Activated naive CD8-positive, alpha-beta T cell treated with anti-CD3 and anti-CD28 coated beads, Interleukin-2, amount 10 ng/mL, durations not matched to agents 7 days and 5 days (primary cell): ENCODE data around the gene NPLOC4. TPM values are rescaled to one million over a fixed set of nuclear protein-coding genes. Genes with fewer than 3 reads are reported as not detected.
"Not testable (repeated sequence)": the region's sequence is repeated elsewhere in the genome, so short reads cannot be mapped to it uniquely, and the experiment has no call there.

ENCODE experiments used
- ATAC-seq: fragments of 150-1000 bp; cut with Tn5 transposase; one replicate; pipeline ENCODE4 v1.10.0; 2021; ENCODE audit warnings: low read depth, moderate library complexity
- POLR2A ChIA-PET: fragments of 350-600 bp; sonication (Branson Sonifier 250); formaldehyde crosslinking; loops from one replicate; lab custom pipeline; 2021; ENCODE audit warnings: antibody characterized with exemption; lab: Charles Lee
- DNase-seq: peaks from one replicate; pipeline ENCODE4 v3.0.0; 2021
- H3K27ac Mint-ChIP-seq: one replicate; pipeline ENCODE4 v1.8.0; 2022; ENCODE audit warnings: mild to moderate bottlenecking, mixed read lengths
- H3K27me3 Mint-ChIP-seq: one replicate; pipeline ENCODE4 v1.8.0; 2022; ENCODE audit warnings: mild to moderate bottlenecking, moderate library complexity, mixed read lengths
- H3K36me3 Mint-ChIP-seq: one replicate; pipeline ENCODE4 v1.8.0; 2021; ENCODE audit warnings: mild to moderate bottlenecking, mixed read lengths
- H3K4me1 Mint-ChIP-seq: one replicate; pipeline ENCODE4 v1.8.0; 2021; ENCODE audit warnings: mixed read lengths
- H3K4me3 Mint-ChIP-seq: one replicate; pipeline ENCODE4 v1.8.0; 2022; ENCODE audit warnings: mild to moderate bottlenecking, moderate library complexity, mixed read lengths
- H3K9me3 Mint-ChIP-seq: one replicate; pipeline ENCODE4 v1.8.0; 2021; ENCODE audit warnings: mixed read lengths
- total RNA-seq, 2 experiments: library from RNA; stranded (reverse); gene quantifications; one replicate each; pipeline ENCODE4 v1.2.3, GENCODE V29; 2021

Gene NPLOC4
- total RNA-seq, 2 experiments from 2014 or later, result 96.9 to 109 TPM

DNA sequence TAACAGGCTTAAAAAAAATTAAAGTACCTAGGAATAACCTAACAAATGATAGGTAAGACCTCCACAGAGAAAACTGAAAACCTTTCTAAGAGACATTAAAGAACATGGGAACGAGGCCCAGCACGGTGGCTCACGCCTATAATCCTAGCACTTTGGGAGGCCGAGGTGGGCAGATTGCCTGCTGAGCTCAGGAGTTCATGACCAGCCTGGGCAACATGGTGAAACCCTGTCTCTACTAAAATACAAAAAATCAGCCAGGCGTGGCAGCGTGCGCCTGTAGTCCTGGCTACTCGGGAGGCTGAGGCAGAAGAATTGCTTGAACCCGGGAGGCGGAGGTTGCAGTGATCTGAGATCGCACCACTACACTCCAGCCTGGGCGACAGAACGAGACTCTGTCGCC is 52.1 kb downstream of the NPLOC4 start:
- not testable (repeated sequence) for H3K27ac Mint-ChIP-seq, H3K4me1 Mint-ChIP-seq, DNase-seq, H3K9me3 Mint-ChIP-seq, ATAC-seq, H3K27me3 Mint-ChIP-seq, H3K4me3 Mint-ChIP-seq
- POLR2A ChIA-PET, result interaction anchor here (0.7 kb wide), 1 partner anchor 16 kb away, joined by 11 read pairs; no protein-coding TSS in a partner anchor
- H3K36me3 Mint-ChIP-seq, result peaks cover 28% of the 10 kb centered on the region

GRCh38 chr17:81583589-81584342 is 53.1 kb downstream of the NPLOC4 start:
- no peak for DNase-seq
- Mint-ChIP-seq H3K27ac (no peak overlapping the region), H3K27me3 (no peaks in the 10 kb centered on the region), H3K9me3 (no peaks in the 10 kb centered on the region), H3K4me3 (no peak overlapping the region), H3K4me1 (peaks cover 2% of the 10 kb centered on the region), H3K36me3 (peaks cover 30% of the 10 kb centered on the region)
- POLR2A ChIA-PET, result no interaction called here
- ATAC-seq, result no peak

- Mint-ChIP-seq H3K4me3 (no peak overlapping the region), H3K4me1 (peaks cover 2% of the 10 kb centered on the region), H3K27me3 (no peaks in the 10 kb centered on the region), H3K36me3 (peaks cover 24% of the 10 kb centered on the region), H3K9me3 (no peaks in the 10 kb centered on the region), H3K27ac (no peak overlapping the region)
- ATAC-seq (no peak), DNase-seq (no peak)
- POLR2A ChIA-PET, result interaction anchor here (0.9 kb wide), 1 partner anchor 31 kb away, joined by 4 read pairs; the partner anchor contains the start of gene FAAP100
These were observed 54.2 kb downstream of the NPLOC4 start for GRCh38 chr17:81582749-81583148.

GRCh38 chr17:81582341-81582740 is 54.6 kb downstream of the NPLOC4 start:
- no peak for DNase-seq
- POLR2A ChIA-PET, result interaction anchor here (0.9 kb wide), 1 partner anchor 30 kb away, joined by 4 read pairs; the partner anchor contains the start of gene FAAP100
- no peak overlapping the region for H3K4me3 Mint-ChIP-seq
- peaks cover 24% of the 10 kb centered on the region for H3K36me3 Mint-ChIP-seq
- no peaks in the 10 kb centered on the region for H3K9me3 Mint-ChIP-seq
- peaks cover 2% of the 10 kb centered on the region for H3K4me1 Mint-ChIP-seq
- no peak for ATAC-seq
- H3K27me3 Mint-ChIP-seq, result no peaks in the 10 kb centered on the region
- H3K27ac Mint-ChIP-seq, result no peak overlapping the region

GRCh38 chr17:81581758-81582157 is 55.2 kb downstream of the NPLOC4 start:
- peaks cover 23% of the 10 kb centered on the region for H3K36me3 Mint-ChIP-seq
- no peaks in the 10 kb centered on the region for H3K27me3 Mint-ChIP-seq
- no peak overlapping the region for H3K27ac Mint-ChIP-seq
- ATAC-seq (no peak), DNase-seq (no peak)
- no peaks in the 10 kb centered on the region for H3K9me3 Mint-ChIP-seq
- no peak overlapping the region for H3K4me3 Mint-ChIP-seq
- H3K4me1 Mint-ChIP-seq, result peaks cover 2% of the 10 kb centered on the region
- POLR2A ChIA-PET, result interaction anchor here (0.9 kb wide), 1 partner anchor 30 kb away, joined by 4 read pairs; the partner anchor contains the start of gene FAAP100

DNA sequence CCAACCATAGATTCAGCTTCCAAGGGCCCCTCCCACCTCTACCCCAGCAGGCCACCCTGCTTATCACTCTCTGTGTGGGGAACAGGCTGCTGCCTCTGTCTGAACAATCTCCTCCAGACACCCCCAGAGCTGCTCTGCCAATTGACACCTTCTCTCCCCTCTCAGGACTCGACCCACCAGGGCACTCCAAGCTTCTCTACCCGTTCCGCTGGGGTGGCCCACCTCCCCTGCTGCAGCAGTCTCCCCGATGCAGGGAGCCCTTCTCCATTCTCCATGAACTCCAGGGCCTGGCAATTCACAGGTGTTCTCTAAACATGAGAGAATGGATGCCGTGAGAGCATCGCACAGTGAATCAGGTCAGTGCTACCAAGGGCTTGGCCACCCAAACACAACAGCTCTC is 56.4 kb downstream of the NPLOC4 start:
- DNase-seq, result no peak
- H3K27me3 Mint-ChIP-seq, result no peaks in the 10 kb centered on the region
- no peak for ATAC-seq
- H3K36me3 Mint-ChIP-seq, result peaks cover 17% of the 10 kb centered on the region
- POLR2A ChIA-PET, result no interaction called here
- H3K4me1 Mint-ChIP-seq, result peaks cover 2% of the 10 kb centered on the region
- no peaks in the 10 kb centered on the region for H3K9me3 Mint-ChIP-seq
- H3K4me3 Mint-ChIP-seq, result no peak overlapping the region
- peak overlapping the region; percentile 35 for H3K27ac Mint-ChIP-seq

DNA sequence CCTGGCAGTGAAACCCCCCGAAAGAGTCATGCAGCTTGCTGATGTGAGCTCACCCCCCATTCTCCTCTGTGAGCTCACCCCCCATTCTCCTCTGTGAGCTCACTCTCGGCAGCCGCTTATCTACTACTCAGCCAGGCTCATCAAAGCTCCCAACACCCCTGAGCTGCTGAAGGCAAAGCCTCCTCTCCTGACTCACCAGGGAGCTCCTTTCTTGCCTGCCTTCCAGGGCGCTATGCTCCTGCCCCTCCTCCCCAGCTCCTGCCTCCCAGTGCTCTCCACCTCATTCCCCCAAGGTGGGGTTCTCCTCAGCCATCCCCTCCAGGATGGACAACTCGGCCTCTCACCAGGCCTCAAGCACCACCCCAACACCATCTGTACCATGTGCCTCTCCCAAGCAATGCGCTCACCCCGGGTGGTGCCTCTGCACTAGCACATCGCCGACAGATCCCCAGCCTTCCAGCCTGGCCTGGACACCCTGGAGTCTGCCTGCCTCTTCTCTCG is 57.0 kb downstream of the NPLOC4 start:
- peak overlapping the region; percentile 35 for H3K27ac Mint-ChIP-seq
- DNase-seq (no peak), ATAC-seq (no peak)
- no peak overlapping the region for H3K4me3 Mint-ChIP-seq
- no peaks in the 10 kb centered on the region for H3K27me3 Mint-ChIP-seq
- H3K9me3 Mint-ChIP-seq, result no peaks in the 10 kb centered on the region
- peaks cover 13% of the 10 kb centered on the region for H3K36me3 Mint-ChIP-seq
- POLR2A ChIA-PET, result no interaction called here
- peaks cover 2% of the 10 kb centered on the region for H3K4me1 Mint-ChIP-seq

- Mint-ChIP-seq H3K4me3 (no peak overlapping the region), H3K36me3 (peaks cover 13% of the 10 kb centered on the region)
- POLR2A ChIA-PET, result no interaction called here
These were observed 57.6 kb downstream of the NPLOC4 start for GRCh38 chr17:81579298-81579697.

DNA sequence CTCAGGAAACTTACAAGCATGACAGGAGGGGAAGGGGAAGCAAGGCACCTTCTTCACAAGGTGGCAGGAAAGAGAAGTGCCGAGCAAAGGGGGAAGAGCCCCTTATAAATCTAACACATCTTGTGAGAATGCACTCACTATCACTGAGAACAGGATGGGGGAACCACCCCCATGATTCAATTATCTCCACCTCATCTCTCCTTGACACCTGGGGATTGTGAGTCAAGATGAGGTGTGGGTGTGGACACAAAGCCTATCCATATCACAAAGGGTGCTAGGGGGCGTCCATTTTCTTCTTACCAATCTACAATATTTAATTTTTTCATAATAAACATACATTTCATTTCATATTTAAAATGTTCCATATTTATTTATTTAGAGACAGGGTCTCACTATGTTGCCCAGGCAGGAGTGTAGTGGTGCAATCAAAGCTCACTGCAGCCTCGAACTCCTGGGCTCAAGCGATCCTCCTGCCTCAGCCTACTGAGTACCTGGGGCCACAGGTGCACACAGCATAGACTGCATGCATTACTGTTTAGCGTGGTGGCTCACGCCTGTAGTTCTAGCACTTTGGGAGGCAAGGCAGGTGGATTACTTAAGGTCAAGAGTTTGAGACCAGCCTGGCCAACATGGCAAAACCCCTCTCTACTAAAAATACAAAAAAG is 58.2 kb downstream of the NPLOC4 start:
- no peak for DNase-seq
- Mint-ChIP-seq H3K4me3 (no peak overlapping the region), H3K4me1 (peaks cover 2% of the 10 kb centered on the region), H3K9me3 (no peaks in the 10 kb centered on the region), H3K27ac (no peak overlapping the region), H3K36me3 (peaks cover 15% of the 10 kb centered on the region), H3K27me3 (no peaks in the 10 kb centered on the region)
- no peak for ATAC-seq
- POLR2A ChIA-PET, result no interaction called here

More at GRCh38 chr17:81579298-81579697, 57.6 kb downstream of the NPLOC4 start:
- no peak for ATAC-seq
- no peak for DNase-seq
- no peaks in the 10 kb centered on the region for H3K27me3 Mint-ChIP-seq
- H3K9me3 Mint-ChIP-seq, result no peaks in the 10 kb centered on the region
- H3K4me1 Mint-ChIP-seq, result peaks cover 2% of the 10 kb centered on the region
- no peak overlapping the region for H3K27ac Mint-ChIP-seq

GRCh38 chr17:81578038-81578441 is 58.9 kb downstream of the NPLOC4 start:
- Mint-ChIP-seq H3K9me3 (no peaks in the 10 kb centered on the region), H3K4me1 (peaks cover 2% of the 10 kb centered on the region), H3K27ac (no peak overlapping the region), H3K27me3 (no peaks in the 10 kb centered on the region), H3K36me3 (peaks cover 14% of the 10 kb centered on the region), H3K4me3 (no peak overlapping the region)
- ATAC-seq, result no peak
- DNase-seq, result no peak
- POLR2A ChIA-PET, result no interaction called here

GRCh38 chr17:81577278-81578000 is 59.5 kb downstream of the NPLOC4 start:
- peak overlapping the region; percentile 54 for H3K27ac Mint-ChIP-seq
- H3K9me3 Mint-ChIP-seq, result no peaks in the 10 kb centered on the region
- ATAC-seq (no peak), DNase-seq (no peak)
- H3K4me1 Mint-ChIP-seq, result peaks cover 2% of the 10 kb centered on the region
- H3K4me3 Mint-ChIP-seq, result no peak overlapping the region
- peaks cover 13% of the 10 kb centered on the region for H3K36me3 Mint-ChIP-seq
- POLR2A ChIA-PET, result no interaction called here
- H3K27me3 Mint-ChIP-seq, result no peaks in the 10 kb centered on the region

DNA sequence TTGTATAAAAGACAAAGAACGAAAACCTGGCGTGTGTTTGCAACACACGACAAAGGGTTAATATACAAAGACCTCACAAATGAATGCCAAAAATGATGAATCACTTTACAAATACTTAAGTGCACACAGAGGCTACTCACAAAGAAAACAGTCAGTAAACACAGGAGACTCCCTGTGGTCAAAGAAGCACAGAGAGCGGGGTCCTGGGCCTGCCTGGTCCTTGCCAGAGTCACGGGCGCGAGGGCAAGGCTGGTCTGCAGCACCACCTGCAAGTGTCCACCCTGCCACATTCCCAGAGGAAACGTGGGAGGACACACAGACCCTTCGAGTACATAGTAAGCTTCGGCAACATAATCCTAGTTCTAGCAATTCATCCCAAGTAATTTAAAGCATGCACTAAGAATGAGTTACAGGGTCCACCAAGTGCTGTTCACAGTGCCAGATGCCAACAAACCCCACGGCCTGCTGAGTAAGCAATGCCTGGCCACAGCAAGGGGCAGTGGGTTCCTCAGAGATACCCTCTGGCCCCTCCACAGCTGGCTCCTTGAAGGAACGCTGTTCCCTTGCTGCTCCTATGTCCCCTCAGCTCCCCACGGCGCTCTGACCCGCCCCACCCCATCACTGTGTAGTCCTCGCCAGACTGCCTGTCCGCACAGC is 60.2 kb downstream of the NPLOC4 start:
- Mint-ChIP-seq H3K4me3 (no peak overlapping the region), H3K27me3 (no peaks in the 10 kb centered on the region), H3K27ac (no peak overlapping the region), H3K9me3 (no peaks in the 10 kb centered on the region), H3K36me3 (peaks cover 13% of the 10 kb centered on the region), H3K4me1 (peaks cover 2% of the 10 kb centered on the region)
- DNase-seq (no peak), ATAC-seq (no peak)
- POLR2A ChIA-PET, result no interaction called here

GRCh38 chr17:81575836-81576235 is 61.1 kb downstream of the NPLOC4 start:
- POLR2A ChIA-PET, result no interaction called here
- peaks cover 13% of the 10 kb centered on the region for H3K36me3 Mint-ChIP-seq
- no peaks in the 10 kb centered on the region for H3K9me3 Mint-ChIP-seq
- H3K27me3 Mint-ChIP-seq, result no peaks in the 10 kb centered on the region
- H3K27ac Mint-ChIP-seq, result no peak overlapping the region
- DNase-seq, result no peak
- no peak for ATAC-seq
- H3K4me3 Mint-ChIP-seq, result no peak overlapping the region
- peaks cover 2% of the 10 kb centered on the region for H3K4me1 Mint-ChIP-seq
